Ascending aorta (tissue), 2 donors: ENCODE data around the gene GJB3. TPM values are rescaled to one million over a fixed set of nuclear protein-coding genes. Genes with fewer than 3 reads are reported as not detected.

Experiments used
- DNase-seq, 2 donors: peaks; one replicate each; pipeline ENCODE4 v3.0.0-alpha.2; 2019; ENCODE audit warnings: low spot score in 2 of 2
- H3K27ac ChIP-seq, 2 donors: fragments of 200-600 bp; sonication (generic); one replicate each; pipeline ENCODE4 v1.5.1; 2016 to 2017; ENCODE audit warnings: mild to moderate bottlenecking in 1 of 2
- H3K27me3 ChIP-seq: fragments of 200-600 bp; sonication (generic); one replicate; pipeline ENCODE4 v1.5.1; 2017
- H3K36me3 ChIP-seq, 2 donors: fragments of 200-600 bp; sonication (generic); one replicate each; pipeline ENCODE4 v1.5.1; 2016
- H3K4me1 ChIP-seq, 2 donors: fragments of 200-600 bp; sonication (generic); one replicate each; pipeline ENCODE4 v1.5.1; 2016 to 2017; ENCODE audit warnings: mild to moderate bottlenecking in 1 of 2
- H3K4me3 ChIP-seq, 2 donors: fragments of 200-600 bp; sonication (generic); one replicate each; pipeline ENCODE4 v1.5.1; 2016 to 2017; ENCODE audit warnings: mild to moderate bottlenecking in 1 of 2
- H3K9me3 ChIP-seq, 2 donors: fragments of 200-600 bp; sonication (generic); one replicate each; pipeline ENCODE4 v1.5.1; 2016
- intact Hi-C: fragments of 100-400 bp; cut with DNase I; formaldehyde crosslinking; loops from one replicate; pipeline ENCODE4 v1.15.1; 2023
- total RNA-seq: library from RNA; depleted of rRNA; stranded (reverse); fragments of >200 nt; gene quantifications from one replicate; pipeline ENCODE4 v1.1.0, GENCODE V29; 2016
- TF ChIP-seq, protein P1 (sequence below), 3 experiments: fragments of 200-600 bp in 2 of 3; fragments of 450-650 bp in 1 of 3; sonication (generic) in 2 of 3; IDR thresholded peaks; one replicate each; pipeline ENCODE4 v1.5.1; 2016 to 2019; ENCODE audit warnings: antibody characterized with exemption in 3 of 3, mild to moderate bottlenecking in 1 of 3, moderate library complexity in 1 of 3

GJB3 gene
- total RNA-seq, 1 donor from 2014 or later: not detected

- peaks cover 13 to 27% of the 10 kb centered on the region in 2 donors for H3K4me1 ChIP-seq
- no peaks in the 10 kb centered on the region for H3K27me3 ChIP-seq
- intact Hi-C loops: no loop called here
- H3K9me3 ChIP-seq: no peaks in the 10 kb centered on the region
- TF ChIP-seq, protein P1, sequence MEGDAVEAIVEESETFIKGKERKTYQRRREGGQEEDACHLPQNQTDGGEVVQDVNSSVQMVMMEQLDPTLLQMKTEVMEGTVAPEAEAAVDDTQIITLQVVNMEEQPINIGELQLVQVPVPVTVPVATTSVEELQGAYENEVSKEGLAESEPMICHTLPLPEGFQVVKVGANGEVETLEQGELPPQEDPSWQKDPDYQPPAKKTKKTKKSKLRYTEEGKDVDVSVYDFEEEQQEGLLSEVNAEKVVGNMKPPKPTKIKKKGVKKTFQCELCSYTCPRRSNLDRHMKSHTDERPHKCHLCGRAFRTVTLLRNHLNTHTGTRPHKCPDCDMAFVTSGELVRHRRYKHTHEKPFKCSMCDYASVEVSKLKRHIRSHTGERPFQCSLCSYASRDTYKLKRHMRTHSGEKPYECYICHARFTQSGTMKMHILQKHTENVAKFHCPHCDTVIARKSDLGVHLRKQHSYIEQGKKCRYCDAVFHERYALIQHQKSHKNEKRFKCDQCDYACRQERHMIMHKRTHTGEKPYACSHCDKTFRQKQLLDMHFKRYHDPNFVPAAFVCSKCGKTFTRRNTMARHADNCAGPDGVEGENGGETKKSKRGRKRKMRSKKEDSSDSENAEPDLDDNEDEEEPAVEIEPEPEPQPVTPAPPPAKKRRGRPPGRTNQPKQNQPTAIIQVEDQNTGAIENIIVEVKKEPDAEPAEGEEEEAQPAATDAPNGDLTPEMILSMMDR (IDR thresholded peaks at IDR 0.05): no peak
- no peak overlapping the region for H3K4me3 ChIP-seq
- H3K36me3 ChIP-seq: no peaks in the 10 kb centered on the region
- no peak overlapping the region for H3K27ac ChIP-seq
- peak in 1 of 2 donors; percentile 22 for DNase-seq
These were observed 50.8 kb downstream of the GJB3 start for GRCh38 chr1:34831721-34832246.

DNA sequence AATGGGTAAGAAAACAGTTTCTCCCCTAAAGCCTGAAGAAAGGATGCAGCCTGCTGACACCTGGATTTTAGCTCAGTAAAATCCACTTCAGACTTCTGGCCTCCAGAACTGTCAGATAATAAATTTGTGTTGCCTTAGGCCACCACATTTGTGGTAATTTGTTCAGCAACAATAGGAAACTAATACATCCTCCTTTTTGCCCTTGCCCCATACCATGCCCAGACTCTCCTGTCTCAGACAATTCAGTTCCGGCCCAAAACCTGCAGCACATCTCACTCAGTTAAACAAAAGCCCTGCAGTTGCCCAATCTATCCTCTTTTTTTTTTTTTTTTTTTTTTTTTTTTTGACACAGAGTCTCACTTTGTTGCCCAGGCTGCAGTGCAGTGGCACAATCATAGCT, 52.7 kb downstream of the GJB3 start:
- TF ChIP-seq, protein P1 (IDR thresholded peaks at IDR 0.05): no peak
- no peaks in the 10 kb centered on the region for H3K9me3 ChIP-seq
- no peak overlapping the region for H3K4me3 ChIP-seq
- no peak for DNase-seq
- peaks cover 16 to 33% of the 10 kb centered on the region in 2 donors for H3K4me1 ChIP-seq
- no peaks in the 10 kb centered on the region for H3K36me3 ChIP-seq
- intact Hi-C loops: no loop called here
- H3K27me3 ChIP-seq: no peaks in the 10 kb centered on the region
- H3K27ac ChIP-seq: no peak overlapping the region

Other genes with a start within 250 kb of the GJB3 start
- gene GJB5, start 26.2 kb upstream of the GJB3 start, total RNA-seq: not detected
- not detected for gene GJB4, start 21.5 kb upstream of the GJB3 start, total RNA-seq
- gene GJA4, start 11.8 kb downstream of the GJB3 start, total RNA-seq: 190 TPM
- gene SMIM12, start 78.5 kb downstream of the GJB3 start, total RNA-seq: 23.2 TPM
- gene DLGAP3, start 148.4 kb downstream of the GJB3 start, total RNA-seq: not detected
- gene TMEM35B, start 204.1 kb downstream of the GJB3 start, total RNA-seq: 16.1 TPM